Hippocampal formation (tissue), 2 donors: ENCODE data around the gene MRPS34.

Experiments used
- DNase-seq, 2 donors: peaks; one replicate each; lab custom pipeline; 2025; lab: John Stamatoyannopoulos, UW

Gene MRPS34

DNA sequence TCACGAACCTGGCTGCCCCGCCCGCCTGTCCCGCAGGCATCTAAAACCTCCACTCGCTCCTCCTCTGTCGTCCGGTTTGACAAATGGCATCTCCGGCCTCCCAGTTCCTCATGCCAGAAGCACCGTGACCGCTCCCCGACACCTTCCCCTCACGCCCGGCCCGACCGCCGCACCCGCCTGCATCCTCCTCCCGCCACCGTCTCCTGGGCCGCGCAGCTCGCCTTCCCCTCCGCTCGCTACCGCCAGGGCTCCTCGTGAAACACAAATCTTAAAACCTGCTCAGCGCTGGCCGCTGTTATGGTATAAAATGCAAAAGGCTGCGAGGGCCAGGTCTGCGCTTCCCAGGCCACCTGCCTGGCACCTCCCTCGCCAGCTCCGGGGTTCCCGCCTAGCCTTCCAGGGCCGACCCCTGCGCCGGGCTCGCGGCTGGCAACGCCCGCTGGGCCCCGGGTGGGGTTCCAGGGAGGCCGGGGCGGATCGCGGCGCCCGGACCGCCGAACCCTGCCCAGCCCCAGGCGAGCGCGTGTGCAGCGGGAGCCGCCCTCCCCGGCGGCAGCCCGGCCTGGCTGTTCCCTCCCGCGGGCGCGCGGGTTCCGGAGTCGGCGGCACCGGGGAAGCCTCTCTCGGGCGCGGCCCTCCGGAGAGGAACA, 8.9 kb upstream of the MRPS34 start:
- DNase-seq: no peak

- DNase-seq: no peak
Measured at GRCh38 chr16:1781254-1781653, 8.3 kb upstream of the MRPS34 start.

GRCh38 chr16:1780677-1781072, 7.7 kb upstream of the MRPS34 start:
- no peak for DNase-seq

DNA sequence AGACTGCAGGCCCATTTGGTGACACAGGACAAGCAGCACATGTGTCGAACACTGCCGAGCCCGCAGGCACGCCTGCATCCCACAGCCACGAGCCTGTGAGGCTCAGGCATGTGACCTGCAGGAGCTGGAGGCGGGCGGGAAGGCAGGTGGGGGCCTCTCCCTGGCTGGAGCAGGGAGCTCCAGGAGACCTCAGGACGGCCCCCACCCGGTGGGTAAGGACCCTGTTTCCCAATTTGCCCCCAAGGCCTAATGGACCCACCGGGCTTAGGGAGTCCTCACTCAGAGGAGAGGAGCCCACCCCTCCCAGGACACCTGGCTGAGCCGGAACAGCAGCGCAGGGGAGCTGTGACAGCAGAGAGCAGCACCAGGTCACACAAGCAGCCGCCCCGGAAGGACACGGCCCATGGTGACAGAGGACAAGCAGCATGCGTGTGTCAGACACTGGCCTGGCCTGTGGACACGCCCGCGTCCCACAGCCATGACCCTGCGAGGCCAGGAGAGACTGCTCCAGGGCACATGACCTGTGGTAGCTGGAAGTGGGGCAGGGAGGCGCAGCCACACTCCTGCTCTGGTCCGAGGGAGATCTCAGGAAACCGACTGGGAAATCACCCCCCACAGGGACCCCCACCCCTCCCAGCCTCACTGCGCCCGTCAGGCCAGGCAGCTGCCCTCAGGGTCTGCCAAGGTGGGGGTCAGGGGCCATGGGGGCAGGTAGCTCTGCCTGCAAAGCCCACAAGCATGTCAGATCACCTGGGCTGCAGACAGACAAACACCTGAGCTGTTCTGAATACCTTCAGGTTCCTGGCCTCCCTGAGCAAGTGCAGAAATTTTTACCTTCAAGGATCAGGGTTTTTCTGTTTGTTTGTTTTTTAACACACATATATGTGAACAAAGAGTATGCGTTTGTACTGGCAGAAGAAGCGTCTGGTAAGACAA, 7.1 kb upstream of the MRPS34 start:
- no peak for DNase-seq

GRCh38 chr16:1779234-1779701, 6.3 kb upstream of the MRPS34 start:
- DNase-seq: no peak

DNA sequence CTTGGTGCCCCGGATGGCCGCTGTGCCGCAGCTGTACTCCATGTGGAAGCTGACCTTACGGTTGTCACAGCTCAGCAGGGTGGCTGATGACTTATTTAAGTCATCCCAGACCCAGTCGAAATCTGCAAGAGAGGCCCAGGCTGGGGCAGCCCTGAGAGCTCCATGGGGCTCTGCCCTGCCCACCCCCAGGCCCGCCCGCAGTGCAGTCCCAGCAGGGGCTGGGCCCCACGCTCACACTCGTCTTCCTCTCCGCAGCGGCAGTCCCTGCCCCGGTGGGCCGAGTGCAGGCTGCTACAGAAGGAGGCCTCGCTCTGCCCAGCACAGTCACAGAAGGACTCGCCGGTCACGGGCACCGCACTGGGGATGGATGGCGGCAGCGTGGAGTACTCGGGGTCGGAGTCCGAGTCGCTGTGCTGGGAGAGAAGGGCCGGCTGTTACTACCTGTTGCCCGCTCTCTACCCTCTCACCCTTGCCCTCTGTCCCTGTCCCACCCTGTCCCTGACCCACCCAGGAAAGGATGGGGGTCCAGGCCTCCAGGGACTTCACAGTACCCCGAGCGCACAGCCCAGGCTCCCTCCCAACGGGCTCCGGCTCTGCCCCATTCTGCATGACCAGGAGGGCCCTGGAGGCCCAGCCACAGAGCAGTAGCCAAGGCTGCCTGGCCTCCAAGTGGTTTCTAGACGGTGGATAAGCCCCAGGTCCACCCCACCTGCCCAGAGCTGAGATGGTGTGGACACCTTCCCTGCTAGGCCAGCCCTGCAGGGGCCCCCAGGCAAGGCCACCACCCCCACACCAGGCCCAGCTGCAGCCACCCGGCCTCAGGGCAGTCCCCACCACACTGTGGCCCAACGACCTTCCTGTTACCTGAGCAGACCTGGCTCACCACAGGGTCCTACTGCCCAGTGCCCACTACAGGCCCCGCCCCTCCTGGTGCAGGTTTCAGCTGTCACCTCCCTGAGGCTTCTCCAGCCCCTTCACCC, 5.6 kb upstream of the MRPS34 start:
- DNase-seq: no peak

DNA sequence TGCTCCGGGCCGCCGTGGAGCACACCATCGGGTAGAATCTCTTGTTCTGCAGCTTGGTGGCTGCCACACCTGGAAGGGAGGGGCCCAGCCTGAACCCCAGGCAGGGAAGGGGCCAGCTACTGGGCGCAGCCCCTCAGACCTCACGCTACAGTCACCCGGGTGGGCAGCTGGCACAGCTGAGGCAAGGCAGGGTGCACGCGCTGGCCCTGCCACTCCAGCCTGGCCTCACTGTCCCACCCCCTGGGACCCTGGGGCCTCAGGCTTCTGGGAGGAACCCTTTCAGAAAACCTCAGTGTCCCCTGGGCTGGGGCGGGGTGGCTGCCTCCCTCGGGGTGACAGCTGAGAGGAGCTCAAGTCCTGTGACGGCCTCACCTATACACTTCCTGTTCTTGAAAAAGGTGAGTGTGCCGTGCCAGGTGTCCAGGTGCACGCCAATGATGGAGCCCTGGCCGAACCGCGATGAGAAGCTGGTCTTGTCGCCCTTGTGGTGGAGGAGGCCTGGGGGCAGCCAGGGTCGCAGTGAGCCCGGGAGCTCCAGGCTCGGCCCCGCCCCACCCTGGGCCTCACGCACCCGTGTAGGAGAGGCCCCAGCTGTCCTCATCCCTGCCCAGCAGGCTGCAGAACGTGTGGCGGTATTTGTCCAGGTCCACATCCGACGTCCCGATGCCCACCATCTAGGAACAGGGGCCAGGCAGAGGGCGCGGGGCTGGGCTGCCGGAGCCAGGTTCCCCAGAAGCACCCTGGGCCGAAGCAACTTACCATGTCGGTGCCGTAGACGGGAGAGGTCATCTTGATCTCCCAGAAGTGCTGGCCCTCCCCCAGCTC, 4.7 kb upstream of the MRPS34 start:
- DNase-seq: no peak

GRCh38 chr16:1776991-1777374, 4.0 kb upstream of the MRPS34 start:
- DNase-seq: no peak

DNA sequence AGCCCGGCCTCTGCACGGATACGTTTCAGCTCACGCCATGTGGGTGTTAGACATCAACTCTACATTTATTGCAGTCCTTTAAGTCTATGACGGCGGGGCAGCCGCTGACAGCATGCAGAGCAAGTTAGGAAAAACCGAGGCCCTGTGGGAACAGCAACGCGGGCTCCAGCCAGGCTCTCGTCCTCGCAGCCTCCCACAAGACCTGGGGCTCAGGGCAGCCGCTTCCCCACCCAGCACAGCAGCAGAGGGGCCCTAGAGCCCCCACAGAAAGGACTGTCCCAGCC, 3.7 kb upstream of the MRPS34 start:
- DNase-seq: no peak

GRCh38 chr16:1775846-1776671, 3.1 kb upstream of the MRPS34 start:
- DNase-seq: no peak

DNA sequence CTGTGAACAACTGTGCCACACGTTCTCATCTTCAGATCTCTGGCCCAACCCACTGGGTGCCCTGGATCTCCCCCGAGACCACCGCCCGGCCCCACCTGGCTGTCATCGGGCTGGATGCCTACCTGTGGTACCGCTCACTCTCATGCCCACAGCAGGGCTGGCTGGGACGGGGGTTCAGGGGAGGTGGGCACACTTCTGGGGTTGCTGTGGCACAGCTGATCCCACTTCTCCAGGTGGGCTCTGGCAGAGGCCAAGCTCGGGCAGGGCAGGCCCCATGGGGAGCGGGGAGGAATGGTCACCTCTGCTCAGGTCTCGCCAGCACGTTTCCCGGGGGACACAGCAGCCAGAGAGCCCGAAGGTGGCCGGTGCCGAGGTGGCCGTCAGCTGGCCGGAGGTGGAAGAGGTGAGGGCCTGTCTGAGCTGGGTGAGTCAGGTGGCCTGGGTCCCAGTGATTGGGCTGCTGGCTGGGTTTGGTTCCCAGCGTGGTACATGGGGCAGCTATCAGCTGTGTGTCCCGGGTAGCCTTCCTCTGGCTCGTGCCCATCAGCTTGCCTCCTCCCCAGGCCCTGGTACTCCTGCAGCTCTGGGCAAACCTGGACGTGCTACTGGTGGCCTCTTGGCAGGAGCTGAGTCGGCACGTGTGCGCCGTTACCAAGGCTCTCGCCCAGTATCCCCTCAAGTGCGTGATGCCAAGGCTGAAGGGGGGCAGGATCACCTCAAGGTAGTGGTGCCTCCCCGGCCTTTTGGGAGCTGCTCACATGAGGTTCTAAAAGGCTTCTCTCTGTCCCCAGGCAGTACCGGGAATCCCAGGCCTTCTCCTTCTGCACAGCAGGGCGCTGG, 2.3 kb upstream of the MRPS34 start:
- DNase-seq: no peak

GRCh38 chr16:1774448-1774780, 1.5 kb upstream of the MRPS34 start:
- no peak for DNase-seq

- no peak for DNase-seq
Measured at GRCh38 chr16:1773703-1774447, 941 bp upstream of the MRPS34 start.

GRCh38 chr16:1772362-1772907, 499 bp downstream of the MRPS34 start, which contains the start of gene EME2:
TSS of gene EME2 (plus strand) at chr16:1772810. CDS start at chr16:1773228, 418 bp downstream.
- no peak for DNase-seq

DNA sequence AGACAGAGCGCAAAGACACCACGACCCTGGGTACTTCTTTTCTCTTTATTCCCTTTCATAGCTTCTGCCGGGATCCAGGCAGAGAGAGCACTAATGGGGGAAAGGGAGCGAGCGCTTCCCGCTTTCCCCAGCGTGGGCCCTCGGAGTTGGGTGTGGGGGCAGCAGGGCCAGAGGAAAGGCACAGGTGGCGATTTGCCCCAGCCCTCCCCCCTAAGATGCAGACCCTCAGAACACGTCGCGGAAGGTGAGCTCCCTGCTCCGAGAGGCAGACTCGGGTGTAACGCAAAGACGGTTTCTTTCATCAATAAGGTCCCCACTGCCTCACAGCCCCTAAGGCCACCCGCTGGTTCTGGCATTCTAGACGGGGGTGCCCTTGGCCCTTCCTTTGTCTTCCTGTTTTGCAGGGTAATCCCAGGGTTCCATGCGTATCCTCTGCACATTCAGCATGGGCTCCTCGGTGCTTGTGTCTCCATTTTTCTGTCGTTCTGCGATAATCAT, 1.0 kb downstream of the MRPS34 start:
- no peak for DNase-seq

DNA sequence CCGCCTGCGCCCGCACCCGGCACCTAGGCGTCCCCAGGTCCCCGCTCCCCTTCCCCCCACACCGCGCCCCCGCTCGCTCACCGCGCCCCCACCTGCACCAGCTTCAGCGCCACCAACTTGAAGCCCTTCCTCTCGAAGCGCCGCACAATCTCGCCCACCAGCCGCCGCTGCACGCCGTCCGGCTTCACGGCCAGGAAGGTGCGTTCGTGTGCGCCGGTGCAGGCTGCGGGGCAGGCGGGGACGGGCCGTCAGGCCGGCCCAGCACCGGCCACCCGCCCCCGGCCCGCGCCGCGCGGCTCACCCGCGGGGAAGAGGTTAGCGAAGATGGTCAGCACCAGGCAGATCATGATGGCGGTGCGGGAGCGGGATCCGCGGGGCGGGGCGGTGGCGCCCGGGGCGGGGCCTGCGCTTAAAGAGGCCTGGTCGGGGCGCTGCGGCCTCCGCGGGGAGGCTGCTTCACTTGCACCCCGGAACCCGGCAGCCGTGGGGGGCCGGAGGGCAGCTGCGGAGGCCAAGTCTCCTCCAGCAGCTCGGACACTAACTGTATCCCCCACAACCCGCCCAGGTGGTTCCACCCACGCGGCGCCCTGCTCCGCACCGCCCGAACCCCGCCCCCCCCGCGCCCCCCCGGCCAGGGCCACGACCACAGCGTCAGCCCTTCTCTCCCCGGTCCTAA, 1.6 kb downstream of the MRPS34 start, which contains the start of gene NME3:
Gene NME3, minus strand, starts transcription at position 356 of the 676 bp plus-strand sequence. Its CDS starts 9 bp downstream, at position 347.
- DNase-seq: peak; percentile 41 to 62

DNA sequence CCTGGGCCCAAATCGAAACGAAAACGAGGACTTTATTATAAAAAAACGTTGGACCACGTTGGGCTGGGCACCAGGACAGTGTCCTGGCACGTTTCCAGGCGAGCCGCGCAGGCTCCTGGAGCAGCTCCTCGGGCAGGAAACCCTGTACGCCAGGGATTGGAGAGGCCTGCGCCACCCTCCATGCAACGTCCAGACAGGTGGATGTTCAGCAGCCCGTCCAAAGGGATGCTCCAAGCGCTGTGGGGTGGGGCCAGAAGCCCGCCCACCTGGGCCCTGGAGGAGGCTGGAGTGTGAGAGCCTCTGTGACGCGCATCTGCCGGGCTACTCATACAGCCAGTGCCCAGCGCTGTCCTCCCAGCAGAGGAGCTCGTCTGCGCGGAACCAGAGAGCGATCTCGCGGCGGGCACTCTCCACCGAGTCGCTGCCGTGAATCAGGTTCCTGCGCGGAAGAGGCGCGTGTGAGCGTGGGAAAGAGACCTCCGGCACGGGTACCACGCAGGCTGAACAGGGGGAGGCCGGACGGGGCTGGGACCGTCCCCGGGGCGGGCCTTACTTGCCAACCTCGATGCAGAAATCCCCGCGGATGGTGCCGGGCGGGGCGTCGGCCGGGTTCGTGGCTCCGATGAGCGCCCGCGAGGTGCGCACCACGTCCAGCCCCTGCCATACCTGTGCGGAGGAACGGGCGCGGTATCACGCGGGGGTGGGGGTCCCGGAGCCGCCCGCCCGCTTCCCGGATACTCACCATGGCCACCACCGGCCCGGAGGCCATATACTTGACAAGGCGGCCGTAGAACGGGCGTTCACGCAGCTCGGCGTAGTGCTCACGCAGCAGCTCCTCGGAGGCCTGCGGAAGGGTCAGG, 2.4 kb downstream of the MRPS34 start:
- DNase-seq: peak in 1 of 2 donors; percentile 14
